Measurements from ENCODE around the gene DCLK3. TPM values are rescaled to one million over a fixed set of nuclear protein-coding genes. Genes with fewer than 3 reads are reported as not detected.

DCLK3 gene
- total and polyA plus RNA-seq, 2 of the 8 experiments (the other 6 are each of a cell fraction or from before 2014, with no cell fraction given) = 0.27 to 0.63 TPM

GRCh38 chr3:36681867-36682266 is 82.5 kb downstream of the DCLK3 start:
- Histone ChIP-seq H3K79me1 (ENCODE audit: low read depth, low read length) (no peaks in the 10 kb centered on the region), H3K27me3 (replicated peaks in 1 of 4; ENCODE audit: control insufficient read depth in 3 of 4, extremely low read depth in 1 of 4, insufficient read depth in 3 of 4, low read length in 3 of 4) (no peaks in the 10 kb centered on the region), H4K91ac (replicated peaks; ENCODE audit: insufficient read length, low read length) (no peak overlapping the region), H3K4me2 (ENCODE audit: insufficient read depth in 1 of 2, low read depth in 2 of 2, low read length in 2 of 2) (no peak overlapping the region), H3K27ac (ENCODE audit: low read depth, low read length) (no peak overlapping the region), H2BK15ac (ENCODE audit: low read length) (no peak overlapping the region), H2AK5ac (ENCODE audit: low read depth, low read length) (no peak overlapping the region), H3K23ac (ENCODE audit: insufficient read length) (no peak overlapping the region), H3K9ac (replicated peaks in 1 of 4; ENCODE audit: extremely low read depth in 1 of 4, low read depth in 3 of 4, low read length in 3 of 4) (no peak overlapping the region), H2AFZ (ENCODE audit: low read length) (no peak overlapping the region), H3K18ac (ENCODE audit: extremely low read depth, low read length) (no peak overlapping the region), H3K4me1 (replicated peaks in 1 of 4; ENCODE audit: control insufficient read depth in 3 of 4, insufficient read depth in 4 of 4, low read length in 3 of 4) (no peaks in the 10 kb centered on the region), H2BK5ac (ENCODE audit: low read depth, low read length) (no peak overlapping the region), H3K23me2 (ENCODE audit: low read depth, low read length) (no peaks in the 10 kb centered on the region), H2BK20ac (ENCODE audit: low read length) (no peak overlapping the region), H4K5ac (ENCODE audit: insufficient read length, low read depth, low read length) (no peak overlapping the region), H3K4me3 (ENCODE audit: extremely low read depth in 1 of 4, insufficient read depth in 2 of 4, low read depth in 3 of 4, low read length in 4 of 4) (no peak overlapping the region), H4K20me1 (replicated peaks in 1 of 2; ENCODE audit: control insufficient read depth in 1 of 2, insufficient read depth in 2 of 2, low read length in 2 of 2) (no peaks in the 10 kb centered on the region), H3K79me2 (ENCODE audit: control insufficient read depth in 1 of 2, insufficient read depth in 2 of 2, low read length in 2 of 2) (no peaks in the 10 kb centered on the region), H3K36me3 (ENCODE audit: control insufficient read depth in 2 of 4, insufficient read depth in 4 of 4, low read length in 3 of 4) (no peaks in the 10 kb centered on the region; a peak in 1 of 8 replicates), H3K56ac (replicated peaks; ENCODE audit: insufficient read length, low read depth, low read length) (no peak overlapping the region), H2BK120ac (replicated peaks; ENCODE audit: low read depth, low read length) (no peak overlapping the region), H2BK12ac (ENCODE audit: low read depth, low read length) (no peak overlapping the region), H4K8ac (ENCODE audit: extremely low read depth, insufficient read depth, low read length) (no peak overlapping the region), H3K9me3 (ENCODE audit: insufficient read depth in 2 of 2, low read depth in 1 of 2, low read length in 1 of 2) (peaks cover 8 to 12% of the 10 kb centered on the region in 2 experiments; a peak in 2 of 4 replicates), H3K4ac (replicated peaks; ENCODE audit: insufficient read length, low read depth, low read length) (no peak overlapping the region), H3K14ac (ENCODE audit: insufficient read length) (no peak overlapping the region)
- POLR2A ChIA-PET (ENCODE audit: partially characterized antibody) = no interaction called here
- CTCF ChIA-PET (ENCODE audit: partially characterized antibody) = interaction anchor here (0.5 to 0.9 kb wide), 2 partner anchors 11 to 569 kb away, joined by 3 read pairs; no protein-coding TSS in a partner anchor
- DNase-seq (ENCODE audit: low read depth in 1 of 2, low spot score in 2 of 2) (no peak), FAIRE-seq (no peak)
- WGBS, 2 experiments (ENCODE audit: extremely low coverage in 1 of 2, insufficient coverage in 1 of 2, insufficient read length in 1 of 2, insufficient replicate concordance in 2 of 2, low coverage in 1 of 2, low lambda C conversion rate in 2 of 2, missing lambda C conversion rate in 1 of 2) = 76% methylated on average over 1 of the region's 1 CpG; no CpG with 5 or more reads in 1 of the 2 experiments
- TF ChIP-seq CHD1 (IDR thresholded peaks at IDR 0.05; ENCODE audit: low read depth, low read length) (no peak), SUZ12 (IDR thresholded peaks at IDR 0.05; ENCODE audit: low read length) (no peak)
